Fibroblast of lung (primary cell): ENCODE results near the gene TNFSF13.
A peak's percentile ranks its signal among the peaks of the same experiment; 100 is the strongest.

Source experiments
- EZH2 ChIP-seq: IDR thresholded peaks from 2 replicates; pipeline ENCODE4 v1.5.1; 2012; ENCODE audit warnings: low read length, control low read depth, mild to moderate bottlenecking; ENCODE audit errors: missing control alignments
- TF ChIP-seq, protein P1 (sequence below), 2 donors: IDR thresholded peaks in 1 of 2; conservative IDR thresholded peaks in 1 of 2; 1 replicate in 1 of 2; 2 replicates in 1 of 2; pipeline ENCODE4 v1.5.1; 2011 to 2012; ENCODE audit warnings: low read length in 2 of 2, control low read depth in 1 of 2, inconsistent platforms in 1 of 2, low read depth in 1 of 2, mild to moderate bottlenecking in 1 of 2

DNA sequence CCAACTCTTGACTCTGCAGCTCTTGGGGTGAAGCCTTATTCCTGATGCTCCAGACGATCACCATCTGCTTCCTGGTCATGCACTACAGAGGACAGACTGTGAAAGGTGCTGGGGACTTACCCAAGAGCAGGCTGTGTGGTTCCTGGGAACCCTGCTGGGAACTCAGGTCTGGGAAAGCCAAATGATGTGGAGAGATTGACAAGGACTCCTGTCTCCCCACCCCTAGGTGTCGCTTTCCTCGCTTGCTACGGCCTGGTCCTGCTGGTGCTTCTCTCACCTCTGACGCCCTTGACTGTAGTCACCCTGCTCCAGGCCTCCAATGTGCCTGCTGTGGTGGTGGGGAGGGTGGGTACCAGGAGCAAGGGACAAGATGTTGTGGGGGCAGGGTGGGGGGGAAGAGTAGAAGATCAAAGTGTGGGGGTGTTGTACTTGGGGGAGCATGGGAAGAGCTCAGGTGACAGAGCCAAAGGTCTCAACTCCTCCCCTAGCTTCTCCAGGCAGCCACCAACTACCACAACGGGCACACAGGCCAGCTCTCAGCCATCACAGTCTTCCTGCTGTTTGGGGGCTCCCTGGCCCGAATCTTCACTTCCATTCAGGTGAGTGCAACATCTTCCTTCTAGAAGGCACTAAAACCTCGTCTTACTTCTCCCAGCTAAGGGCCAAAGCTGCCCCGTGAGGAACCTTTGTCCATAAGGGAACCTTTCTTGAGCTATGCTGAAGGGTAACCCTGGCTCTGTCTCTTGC lies 28.3 kb downstream of the TNFSF13 start:
- TF ChIP-seq, protein P1, sequence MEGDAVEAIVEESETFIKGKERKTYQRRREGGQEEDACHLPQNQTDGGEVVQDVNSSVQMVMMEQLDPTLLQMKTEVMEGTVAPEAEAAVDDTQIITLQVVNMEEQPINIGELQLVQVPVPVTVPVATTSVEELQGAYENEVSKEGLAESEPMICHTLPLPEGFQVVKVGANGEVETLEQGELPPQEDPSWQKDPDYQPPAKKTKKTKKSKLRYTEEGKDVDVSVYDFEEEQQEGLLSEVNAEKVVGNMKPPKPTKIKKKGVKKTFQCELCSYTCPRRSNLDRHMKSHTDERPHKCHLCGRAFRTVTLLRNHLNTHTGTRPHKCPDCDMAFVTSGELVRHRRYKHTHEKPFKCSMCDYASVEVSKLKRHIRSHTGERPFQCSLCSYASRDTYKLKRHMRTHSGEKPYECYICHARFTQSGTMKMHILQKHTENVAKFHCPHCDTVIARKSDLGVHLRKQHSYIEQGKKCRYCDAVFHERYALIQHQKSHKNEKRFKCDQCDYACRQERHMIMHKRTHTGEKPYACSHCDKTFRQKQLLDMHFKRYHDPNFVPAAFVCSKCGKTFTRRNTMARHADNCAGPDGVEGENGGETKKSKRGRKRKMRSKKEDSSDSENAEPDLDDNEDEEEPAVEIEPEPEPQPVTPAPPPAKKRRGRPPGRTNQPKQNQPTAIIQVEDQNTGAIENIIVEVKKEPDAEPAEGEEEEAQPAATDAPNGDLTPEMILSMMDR (conservative IDR thresholded peaks at IDR 0.05 in 1 of 2, IDR thresholded peaks at IDR 0.05 in 1 of 2; ENCODE audit: low read depth in 1 of 2, low read length in 2 of 2), result peak in 1 of 2 donors; percentile 14
- no peak for TF ChIP-seq EZH2
